ENCODE data around the gene AQP5.

The AQP5 gene

DNA sequence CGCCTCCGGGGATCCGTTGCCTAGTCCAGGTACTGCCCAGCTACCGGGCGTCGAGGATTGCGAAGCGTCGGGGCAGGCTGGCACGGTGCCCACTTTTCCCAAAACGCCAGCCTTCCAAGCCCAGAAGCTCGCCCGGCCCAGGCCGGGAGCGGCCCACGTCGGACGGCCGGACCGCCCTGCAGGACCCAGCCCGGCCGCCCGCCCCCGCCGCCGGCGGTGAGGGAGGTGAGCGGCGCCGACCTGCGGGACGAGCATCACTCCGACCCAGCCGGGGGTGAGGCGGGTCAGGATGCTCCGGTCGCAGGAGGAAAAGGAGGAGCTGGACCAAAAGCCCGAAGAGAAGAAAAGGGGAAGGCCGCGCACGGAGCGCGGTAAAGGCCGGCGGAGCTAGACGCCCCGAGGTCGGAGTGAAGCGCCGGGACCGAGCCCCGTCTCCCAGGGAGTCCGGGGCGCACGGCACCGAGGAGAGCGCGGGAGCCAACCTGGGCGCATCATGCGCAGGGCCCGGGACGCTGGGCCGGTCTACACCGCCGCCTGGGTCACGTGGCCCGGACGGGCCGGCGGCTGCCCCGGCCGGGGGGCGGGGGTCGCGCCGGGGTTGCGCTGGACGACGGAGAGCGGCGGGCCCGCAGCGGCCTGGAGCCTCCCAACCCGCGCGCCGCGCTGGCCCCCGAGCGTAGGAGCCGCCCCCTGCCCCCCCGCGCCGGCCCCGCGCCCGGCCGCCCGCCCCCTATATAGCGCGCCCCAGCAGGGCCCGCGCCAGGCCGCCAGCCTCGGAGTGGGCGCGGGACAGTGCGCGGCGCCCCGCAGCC, at the start of gene AQP5:
TSS of gene AQP5 (plus strand) at position 762 of the 812 bp plus-strand sequence. CDS start 146 bp downstream, outside the sequence.
- intact Hi-C loops (cut with DNase I), result no loop called here
- peak in 1 of 10 donors; percentile 58 for DNase-seq

DNA sequence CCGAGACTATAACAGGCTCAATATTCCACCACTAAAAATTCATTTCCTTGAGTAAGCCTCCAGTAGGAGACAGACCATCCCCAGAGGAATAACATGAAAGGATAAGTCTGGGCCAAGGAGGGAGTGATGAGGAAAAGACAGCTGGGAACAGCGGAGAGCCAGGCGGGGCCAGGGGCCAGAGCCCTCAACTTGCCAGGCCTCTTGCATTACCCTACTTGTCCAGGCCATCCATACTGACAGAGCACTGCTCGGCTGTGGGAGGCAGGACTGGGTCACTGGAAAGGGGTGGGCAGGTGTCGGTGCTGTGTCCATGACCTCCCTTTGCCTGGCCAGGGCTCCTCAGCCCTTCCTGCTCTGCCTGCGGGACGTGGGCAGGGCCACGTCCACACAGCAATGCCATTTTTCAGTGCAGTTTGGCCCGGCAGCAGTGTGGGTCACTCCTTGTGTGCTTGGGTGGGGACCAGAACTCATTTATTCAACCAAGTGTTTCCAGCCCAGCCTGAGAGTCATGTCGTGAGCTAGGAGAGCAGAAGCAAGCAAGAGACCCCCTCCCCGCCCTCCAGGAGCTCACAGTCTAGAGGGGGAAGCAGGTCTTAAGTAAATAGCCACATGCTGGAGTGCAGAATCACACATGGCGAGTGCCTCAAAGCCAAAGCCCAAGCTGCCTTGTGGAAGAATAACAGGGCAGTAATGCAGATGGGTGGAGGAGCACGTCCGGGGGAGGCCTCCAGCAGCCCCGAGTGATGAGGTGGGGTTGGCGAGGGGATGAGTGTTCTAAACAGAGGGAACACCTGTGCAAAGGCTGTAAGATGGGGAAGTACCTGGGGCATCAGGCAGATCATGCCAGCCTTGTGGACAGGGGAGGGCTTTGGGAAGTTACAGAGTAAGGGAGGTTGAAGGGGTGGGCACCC, 49.1 kb upstream of the AQP5 start:
- intact Hi-C loops (cut with DNase I), result no loop called here
- peak in 1 of 10 donors; percentile 59 for DNase-seq

DNA sequence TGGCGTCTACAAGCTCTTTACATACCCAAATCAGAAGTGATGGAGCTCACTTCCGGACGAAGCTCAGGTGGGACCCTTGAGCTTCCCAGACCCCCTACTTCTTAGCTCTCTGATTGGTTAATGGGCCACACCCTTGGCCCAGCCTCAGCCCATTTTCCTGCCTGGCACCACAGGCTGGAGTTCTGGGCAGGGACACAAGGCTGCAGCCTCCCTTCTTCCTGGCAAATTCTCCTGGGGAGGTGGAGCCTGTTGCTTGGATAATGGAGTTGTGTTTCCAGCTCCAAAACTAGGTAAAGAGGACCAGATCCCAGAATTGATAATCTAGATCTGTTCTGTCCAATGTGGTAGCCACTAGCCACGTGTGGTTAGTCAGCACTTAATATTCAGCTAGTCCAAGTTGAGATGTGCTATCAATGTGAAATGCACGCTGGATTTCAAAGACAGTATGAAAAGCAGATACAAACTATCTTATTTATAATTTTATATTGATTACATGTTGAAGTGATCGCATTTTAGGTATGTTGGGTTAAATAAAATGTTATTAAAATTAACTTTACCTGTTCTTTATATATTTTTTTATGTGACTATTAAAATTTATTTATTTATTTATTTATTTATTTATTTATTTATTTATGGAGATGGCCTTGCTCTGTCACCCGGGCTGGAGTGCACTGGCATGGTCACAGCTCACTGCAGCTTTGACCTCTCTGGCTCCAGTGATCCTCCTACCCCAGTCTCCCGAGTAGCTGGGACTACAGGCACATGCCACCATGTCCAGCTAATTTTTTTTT, 45.3 kb upstream of the AQP5 start:
- DNase-seq, result no peak
- intact Hi-C loops (cut with DNase I), result no loop called here

DNA sequence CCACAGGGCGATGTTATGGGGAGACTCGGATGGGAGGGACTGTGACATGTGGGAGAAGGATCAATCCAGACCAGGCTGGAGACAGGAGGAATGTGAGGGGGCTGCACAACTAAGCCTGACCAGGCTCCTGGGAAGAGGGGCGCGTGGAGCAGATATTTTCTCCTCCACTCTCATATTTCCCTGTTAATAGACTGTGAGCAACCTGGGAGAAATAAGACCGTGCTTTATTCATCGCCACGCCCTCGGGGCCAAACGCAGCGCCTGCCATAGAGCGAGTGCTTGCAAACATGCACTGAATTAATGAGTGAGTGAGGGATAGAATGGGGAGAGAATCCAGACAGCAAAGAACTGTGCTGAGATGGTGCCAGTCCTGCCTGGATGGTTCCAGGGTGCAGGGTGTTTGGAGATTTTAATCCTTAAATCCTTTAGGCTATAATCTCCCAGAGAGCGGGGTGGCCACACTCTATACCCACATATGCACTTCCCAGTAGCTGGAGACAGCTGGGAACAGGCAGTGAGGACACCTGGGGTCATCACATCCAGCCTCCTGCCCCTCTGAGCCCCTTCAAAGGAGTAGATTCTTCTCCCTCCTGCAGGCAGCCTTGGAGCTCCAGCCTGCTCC, 44.4 kb upstream of the AQP5 start:
- intact Hi-C loops (cut with DNase I), result no loop called here
- peak in 1 of 10 donors; percentile 35 for DNase-seq

DNA sequence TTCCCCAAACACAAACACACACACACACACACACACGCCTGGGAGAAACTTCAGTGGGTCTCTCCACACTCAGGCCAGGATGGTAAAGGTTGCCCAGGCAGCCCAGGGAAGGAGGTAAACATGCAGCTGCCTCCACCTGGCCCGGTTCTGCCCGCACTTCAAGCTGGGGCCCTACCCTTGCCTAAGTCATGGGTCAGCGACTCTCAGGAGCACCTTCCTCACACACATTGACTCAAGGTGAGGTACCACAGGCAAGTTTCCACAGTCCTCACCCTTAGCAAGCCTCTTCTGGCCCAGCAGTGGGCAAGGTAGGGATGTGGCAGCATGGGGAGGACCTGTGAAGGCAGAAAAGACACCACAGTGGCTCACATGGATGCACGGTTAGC, 43.9 kb upstream of the AQP5 start:
- DNase-seq, result no peak
- intact Hi-C loops (cut with DNase I), result no loop called here

DNA sequence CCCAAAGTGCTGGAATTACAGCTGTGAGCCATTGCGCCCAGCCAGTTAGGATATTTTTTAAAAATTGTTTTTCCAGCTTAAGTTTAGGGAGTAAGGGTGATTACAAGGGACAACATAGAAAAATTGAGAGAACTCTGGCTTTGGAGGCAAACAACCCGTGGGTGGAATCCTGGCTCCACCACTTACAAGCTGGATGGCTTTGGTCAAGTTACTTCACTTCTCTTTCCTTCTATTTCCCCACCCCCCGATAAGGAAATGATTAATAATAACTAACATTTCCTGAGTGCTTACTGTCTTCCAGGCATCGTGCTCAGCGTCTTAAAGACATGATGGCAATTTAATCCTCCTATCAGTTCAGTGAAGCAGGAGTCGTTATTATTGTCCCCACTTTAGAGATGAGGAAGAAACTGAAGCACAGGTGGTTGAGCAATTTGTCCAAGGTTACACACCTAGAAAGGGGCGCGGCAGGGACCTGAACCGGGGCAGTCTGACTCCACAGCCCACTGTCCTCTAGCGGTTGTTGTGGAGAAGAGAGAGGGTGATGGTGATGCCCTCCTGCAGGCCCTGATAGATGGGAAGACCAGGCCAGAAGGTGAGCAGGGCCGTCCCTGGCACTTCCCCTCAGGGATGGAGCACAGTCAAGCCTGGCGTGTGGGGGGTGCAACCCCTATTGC, 41.3 kb upstream of the AQP5 start:
- no peak for DNase-seq
- intact Hi-C loops (cut with DNase I), result no loop called here

DNA sequence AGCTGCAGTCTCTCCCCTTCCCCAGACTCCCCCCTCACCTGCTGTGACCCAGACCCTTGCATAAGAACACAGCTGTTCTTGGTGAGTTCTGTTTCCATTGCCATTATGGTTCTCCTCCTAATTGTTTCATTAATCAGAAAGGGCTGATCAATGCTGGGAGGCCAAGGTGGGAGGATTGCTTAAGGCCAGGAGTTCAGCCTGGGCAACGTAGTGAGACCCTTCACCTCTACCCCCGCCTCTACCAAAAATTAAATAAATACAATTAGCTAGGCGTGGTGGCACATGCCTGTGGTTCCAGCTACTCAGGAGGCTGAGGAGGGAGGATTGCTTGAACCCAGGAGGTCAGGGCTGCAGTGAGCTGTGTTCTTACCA, 40.8 kb upstream of the AQP5 start:
- intact Hi-C loops (cut with DNase I), result no loop called here
- no peak for DNase-seq

DNA sequence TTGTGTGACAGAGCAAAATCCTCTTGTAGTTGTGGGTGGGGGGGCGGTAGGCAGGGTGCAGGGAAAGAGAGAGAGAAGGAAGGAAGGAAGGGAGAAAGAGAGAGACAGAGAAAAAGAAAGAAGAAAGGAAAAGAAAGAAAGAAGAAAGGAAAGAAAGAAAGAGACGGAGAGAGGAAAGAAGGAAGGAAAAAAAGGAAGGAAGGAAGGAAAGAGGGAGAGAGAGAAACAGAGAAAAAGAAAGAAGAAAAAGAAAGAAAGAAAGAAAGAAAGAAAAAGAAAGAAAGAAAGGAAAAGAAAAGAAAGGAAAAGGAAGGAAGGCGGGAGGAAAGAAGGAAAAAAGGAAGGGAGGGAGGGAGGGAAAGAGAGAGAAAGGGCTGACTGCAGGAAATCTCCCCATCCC, 40.4 kb upstream of the AQP5 start:
- intact Hi-C loops (cut with DNase I), result no loop called here
- no peak for DNase-seq

DNA sequence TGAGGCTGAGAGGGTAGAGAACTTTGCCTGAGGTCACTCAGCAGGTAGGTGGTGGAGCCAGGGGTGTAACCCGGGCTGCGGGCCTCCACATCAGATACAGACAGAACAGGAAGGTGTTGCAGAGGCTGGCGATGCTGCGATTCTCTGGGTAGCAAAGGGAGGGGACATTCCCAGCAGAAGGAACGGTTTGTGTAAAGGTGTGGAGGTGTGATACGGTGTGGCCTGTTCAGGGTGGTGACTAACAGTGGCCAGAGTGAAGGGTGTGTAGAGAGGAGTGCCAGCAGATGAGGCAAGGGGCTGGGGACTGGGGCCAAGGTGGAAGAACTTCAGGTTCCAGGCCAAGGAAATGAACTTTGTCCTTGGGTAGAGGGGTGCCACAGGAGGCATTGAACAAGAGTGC, 39.7 kb upstream of the AQP5 start:
- no peak for DNase-seq
- intact Hi-C loops (cut with DNase I), result no loop called here

DNA sequence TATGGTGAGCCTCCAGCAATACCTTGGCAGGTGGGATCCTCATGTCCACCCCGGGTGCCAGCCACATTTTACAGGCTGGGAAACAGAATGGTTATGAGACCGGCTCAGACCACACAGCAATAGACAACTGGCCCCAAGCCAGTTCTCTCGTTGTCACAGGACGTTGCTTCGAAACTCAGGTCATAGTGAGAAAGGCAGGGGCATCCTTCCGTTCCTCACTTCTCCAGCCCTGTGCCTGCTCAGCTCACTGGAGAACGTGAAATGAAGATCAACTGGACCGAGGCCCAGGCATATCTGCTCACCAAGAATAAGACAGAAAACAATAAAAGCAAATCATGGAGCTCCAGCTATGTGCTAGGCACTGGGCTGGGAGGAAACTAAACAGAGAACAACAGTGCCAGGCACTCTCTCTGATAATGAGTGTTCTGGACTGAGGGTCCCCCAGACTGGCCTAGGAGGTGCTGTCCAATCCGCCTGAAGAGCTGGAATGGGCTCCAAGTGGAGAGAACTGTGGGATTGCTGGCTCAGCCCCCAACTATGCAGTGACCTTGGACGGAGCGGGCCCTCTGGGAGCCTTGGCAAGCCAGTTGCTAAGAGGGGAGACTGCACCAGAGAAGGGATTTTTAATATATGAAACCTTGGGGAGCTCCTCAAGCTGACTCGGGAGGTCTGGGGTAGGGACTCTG, 39.2 kb upstream of the AQP5 start:
- intact Hi-C loops (cut with DNase I), result no loop called here
- peak in 1 of 10 donors; percentile 54 for DNase-seq

DNA sequence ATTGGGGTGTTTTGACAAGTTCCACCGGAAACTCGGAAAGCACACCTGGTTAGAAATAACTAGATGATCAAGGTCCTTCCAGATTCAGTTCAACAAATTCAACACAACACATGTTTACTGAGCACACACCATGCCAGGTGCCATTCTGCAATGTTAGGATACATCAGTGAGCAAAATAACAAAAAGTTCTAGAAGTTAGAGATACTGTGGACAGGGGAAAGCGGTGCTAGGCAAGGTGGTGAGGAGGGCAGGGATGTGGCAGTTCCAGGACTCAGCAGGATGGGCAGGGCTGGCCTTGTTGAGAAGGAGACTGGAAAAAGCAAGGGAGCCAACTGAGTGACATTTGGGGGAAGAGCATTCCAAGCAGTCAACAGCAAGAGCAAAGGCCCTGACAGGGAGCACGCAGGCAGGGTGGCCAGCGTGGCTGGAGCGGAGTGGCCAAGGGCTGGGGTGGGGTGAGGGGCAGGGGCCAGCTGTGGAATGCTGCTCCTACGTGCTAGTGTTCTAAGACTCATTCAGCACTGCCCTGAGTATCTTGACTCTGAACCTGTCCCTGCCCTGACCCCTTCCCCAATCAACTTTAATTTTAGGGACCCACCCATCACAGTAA, 38.5 kb upstream of the AQP5 start:
- DNase-seq, result peak in 1 of 10 donors; percentile 20
- intact Hi-C loops (cut with DNase I), result no loop called here

DNA sequence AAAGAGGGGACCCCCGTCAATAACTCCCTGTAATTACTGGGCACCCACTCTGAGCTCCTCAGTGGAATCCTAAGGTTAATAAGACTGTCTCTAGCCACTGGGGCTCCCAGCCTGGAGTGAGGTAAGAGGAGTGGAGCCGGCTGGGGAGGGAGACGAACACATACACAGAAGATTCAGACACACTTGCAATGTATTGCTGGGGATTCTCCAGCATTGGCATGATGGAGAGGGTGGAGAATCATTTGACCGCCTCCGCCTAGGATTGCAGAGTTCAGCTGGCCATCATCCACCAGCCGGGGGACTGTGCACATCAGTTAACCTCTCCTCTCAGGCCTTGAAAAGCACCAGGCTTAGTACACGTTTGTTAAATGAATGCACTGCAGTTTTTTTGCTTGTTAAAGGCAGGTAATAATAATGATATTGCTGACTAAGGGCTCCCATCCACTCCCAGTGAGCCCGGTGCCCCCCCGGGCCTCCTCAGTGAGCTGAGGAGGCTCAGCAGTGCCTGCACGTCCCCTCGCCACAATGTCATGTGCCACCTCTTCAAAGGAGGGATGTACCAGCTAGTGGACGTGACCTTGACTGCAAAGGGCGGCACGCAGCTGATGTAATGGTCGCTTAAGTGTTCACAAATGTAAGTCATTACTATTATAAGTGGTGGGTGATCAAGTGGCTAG, 37.7 kb upstream of the AQP5 start:
- intact Hi-C loops (cut with DNase I), result no loop called here
- peak in 2 of 10 donors; percentile 39 to 40 for DNase-seq

DNA sequence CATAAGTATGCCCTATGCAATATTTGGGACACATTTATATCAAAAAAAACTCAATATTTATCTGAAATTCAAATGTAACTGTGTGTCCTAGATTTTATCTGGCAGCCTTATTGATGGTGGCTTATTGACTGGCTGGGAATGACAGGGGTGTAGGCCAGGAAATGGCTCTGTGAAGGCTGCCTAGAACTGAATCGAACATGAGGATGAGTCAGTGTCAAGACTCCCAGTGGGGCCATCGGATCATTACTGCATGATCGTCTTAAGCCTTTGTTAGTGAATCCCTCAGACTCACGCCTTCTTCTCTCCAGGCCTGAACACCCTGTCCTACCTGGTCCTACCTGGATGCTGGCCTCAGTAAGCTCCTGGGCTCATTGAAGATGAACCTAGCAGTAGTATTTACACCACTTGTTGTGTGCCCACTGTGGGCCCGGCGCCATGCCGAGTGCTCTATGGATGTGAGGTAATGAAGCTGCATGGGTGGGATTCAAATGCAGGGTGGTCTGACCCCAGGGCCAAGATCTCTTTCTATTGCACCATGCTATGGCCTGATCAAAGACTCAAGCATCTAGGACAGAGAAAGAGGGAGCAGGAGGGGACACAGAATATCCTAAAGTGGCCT, 36.9 kb upstream of the AQP5 start:
- intact Hi-C loops (cut with DNase I), result no loop called here
- DNase-seq, result peak in 1 of 10 donors; percentile 33

DNA sequence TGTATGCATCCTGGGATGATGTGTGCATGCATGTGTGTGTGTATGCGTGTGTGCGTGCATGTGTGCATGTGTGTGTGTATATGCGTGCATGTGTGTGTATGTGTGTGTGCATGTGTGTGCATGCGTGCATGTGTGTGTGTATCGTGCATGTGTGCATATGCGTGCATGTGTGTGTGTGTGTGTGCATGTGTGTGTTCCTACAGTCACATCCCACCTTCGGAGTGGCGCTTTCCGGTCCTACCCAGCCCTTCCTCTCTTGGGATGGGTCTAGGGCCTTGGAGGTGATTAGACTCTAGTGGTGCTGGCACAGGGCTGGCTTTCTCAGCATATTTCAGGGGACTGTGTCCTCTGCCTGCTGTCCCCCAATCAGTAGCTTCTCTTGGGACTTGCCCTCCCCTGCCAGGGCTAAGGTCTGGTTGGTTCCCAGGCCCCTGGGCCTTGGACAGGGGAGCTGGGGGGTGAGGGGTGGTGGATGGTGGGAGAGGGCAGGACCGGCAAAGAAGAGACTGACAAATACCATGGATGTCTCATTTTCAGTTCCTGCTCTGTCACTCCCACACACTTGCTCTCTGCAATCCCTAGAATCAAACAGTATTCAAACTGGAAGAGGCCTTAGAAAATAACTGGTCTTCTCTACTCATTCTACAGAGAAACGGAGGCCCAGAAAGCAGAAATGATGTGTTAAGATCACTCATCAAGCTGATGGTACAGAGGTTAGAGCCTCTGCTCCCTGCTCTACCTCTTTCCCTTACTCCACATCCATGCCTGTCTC, 36.1 kb upstream of the AQP5 start:
- peak in 1 of 10 donors; percentile 23 for DNase-seq
- intact Hi-C loops (cut with DNase I), result no loop called here

DNA sequence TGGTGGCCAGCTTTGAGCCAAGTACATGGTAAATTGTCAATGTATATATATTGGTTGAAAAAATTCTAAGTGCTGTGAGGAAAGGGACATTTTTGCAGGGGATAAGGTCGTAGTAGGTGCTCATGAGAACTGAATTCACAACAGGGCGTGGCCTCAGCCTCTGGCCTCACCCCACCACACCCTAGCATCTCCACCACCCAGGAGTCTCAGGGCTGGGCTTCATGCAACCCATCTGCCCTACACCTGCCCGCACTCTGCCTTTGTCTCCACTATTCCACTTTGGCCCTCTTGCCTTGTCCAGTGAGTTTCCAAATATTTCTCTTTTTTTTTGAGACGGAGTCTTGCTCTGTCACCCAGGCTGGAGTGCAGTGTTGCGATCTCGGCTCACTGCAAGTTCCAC, 33.2 kb upstream of the AQP5 start:
- intact Hi-C loops (cut with DNase I), result no loop called here
- peak in 2 of 10 donors; percentile 37 to 62 for DNase-seq

DNA sequence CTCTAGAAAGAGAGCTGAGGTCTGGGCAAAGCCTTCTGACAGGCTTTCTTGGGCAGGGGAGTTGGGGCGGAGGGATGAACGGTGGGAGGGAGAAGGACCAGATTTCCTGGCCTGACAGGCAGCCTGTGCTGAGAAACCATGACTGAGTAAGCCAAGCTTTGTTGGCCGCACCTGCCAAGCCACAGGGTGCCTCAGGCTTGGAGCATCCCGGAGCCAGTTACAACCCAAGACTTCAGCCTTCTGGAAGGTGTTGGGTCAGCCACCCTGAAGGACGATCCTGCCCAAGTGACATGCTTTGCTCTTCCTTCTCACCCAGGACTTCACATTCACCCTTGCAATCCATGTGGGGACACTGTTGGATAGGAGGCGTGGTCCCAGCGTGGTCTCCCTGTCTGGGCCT, 32.1 kb upstream of the AQP5 start:
- intact Hi-C loops (cut with DNase I), result no loop called here
- peak in 2 of 10 donors; percentile 22 to 49 for DNase-seq
